Measurements from ENCODE around the gene DLX1.
"Not testable (repeated sequence)": the region's sequence is repeated elsewhere in the genome, so short reads cannot be mapped to it uniquely, and the experiment has no call there.

Gene DLX1

DNA sequence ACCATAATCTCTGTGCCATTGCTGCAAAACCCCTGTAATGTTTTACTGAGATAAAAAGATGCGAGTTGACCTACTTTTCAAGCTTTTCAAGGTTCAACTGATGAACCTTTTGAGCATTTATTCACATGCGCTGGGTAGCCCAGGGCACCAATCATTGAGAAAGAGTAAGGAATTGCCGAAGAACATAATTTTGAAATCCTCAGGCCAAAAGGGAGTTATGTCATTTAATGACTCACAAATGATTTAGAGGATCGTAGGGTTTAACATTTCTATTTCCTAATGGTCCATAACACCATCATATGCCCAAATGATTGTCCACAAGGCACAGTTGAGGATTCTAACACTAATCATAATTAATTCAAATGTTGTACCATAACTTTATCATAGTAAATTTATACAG, 20.2 kb upstream of the DLX1 start:
- DNase-seq, result no peak

- DNase-seq, result no peak
Measured at GRCh38 chr2:172066394-172066886, 18.9 kb upstream of the DLX1 start.

DNA sequence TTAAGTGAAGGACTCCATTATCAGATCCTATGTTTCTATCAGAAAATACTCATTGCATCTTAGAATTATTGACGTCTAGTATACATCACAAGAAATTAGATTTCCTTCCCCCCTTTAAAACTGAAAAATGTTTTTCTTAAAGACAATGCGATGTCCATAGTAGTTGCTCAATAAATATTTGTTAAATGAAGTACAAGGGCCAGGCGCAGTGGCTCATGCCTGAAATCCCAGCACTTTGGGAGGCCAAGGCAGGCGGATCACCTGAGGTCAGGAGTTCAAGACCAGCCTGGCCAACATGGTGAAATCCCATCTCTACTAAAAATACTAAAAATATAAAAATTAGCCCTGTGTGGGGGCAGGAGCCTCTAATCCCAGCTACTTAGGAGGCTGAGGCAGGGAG, 17.4 kb upstream of the DLX1 start:
- DNase-seq, result not testable (repeated sequence)

GRCh38 chr2:172070936-172071335, 14.4 kb upstream of the DLX1 start:
- DNase-seq, result no peak

- DNase-seq, result no peak
Measured at GRCh38 chr2:172072303-172072702, 13.0 kb upstream of the DLX1 start.

GRCh38 chr2:172072706-172073105, 12.6 kb upstream of the DLX1 start:
- no peak for DNase-seq

- no peak for DNase-seq
Measured at GRCh38 chr2:172073518-172073917, 11.8 kb upstream of the DLX1 start.

DNA sequence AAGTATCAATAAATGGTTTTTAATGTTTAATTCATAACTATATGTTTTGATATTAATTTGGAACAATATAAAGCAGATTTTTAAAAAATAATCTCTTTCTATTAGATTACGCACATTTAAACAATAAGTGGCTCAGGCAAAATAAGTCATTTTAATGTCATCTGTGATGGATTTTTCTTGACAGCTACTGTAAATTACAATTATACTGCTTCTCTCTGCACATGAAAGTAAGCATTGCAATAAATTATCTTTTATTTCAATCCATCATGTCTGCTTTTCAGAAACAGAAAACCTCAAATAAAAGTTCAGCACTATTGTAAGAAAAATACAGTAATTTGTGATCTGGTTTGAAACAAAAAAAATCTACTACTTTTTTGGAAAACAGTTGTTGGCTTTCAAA, 11.1 kb upstream of the DLX1 start:
- no peak for DNase-seq

DNA sequence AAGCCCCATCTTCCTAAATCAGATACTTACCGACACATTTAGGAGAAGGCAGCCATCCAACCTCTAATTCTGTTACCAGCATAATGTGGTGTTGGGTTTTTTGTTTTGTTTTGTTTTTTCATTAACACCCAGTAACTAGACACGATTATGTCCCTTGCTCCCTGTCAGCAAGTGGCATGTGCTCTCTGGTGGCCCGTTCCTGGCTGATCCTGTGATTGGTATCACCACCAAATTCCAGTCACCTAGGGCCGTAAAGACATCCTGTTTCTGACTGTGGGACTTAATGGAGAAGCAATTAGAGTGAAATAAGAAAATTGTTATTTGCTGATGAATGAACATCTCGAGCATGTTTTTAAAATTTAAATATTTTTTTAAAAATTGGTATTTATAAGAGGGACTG, 5.9 kb upstream of the DLX1 start:
- no peak for DNase-seq

DNA sequence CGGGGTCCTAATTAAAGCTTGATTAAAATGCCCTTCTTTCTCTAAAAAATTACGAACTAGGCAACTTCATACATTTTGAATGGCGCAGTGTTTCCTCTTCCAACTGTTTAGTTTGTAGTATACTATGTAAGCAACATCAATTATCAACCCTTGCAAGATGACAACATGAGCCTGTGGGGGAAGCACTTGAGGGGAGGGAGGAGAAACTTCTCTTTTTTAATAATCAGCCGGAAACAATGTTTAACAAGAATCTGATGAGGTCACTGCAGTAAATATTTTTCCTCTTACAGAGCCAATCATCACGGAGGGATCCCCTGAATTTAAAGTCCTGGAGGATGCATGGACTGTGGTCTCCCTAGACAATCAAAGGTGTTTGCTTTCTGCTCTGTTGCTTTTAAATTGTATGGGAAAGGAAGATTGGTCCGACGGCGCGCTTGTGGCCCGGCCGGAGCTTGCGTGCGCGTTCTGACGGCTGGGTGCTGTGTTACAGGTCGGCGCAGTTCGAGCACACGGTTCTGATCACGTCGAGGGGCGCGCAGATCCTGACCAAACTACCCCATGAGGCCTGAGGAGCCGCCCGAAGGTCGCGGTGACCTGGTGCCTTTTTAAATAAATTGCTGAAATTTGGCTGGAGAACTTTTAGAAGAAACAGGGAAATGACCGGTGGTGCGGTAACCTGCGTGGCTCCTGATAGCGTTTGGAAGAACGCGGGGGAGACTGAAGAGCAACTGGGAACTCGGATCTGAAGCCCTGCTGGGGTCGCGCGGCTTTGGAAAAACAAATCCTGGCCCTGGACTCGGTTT, 5.3 kb upstream of the DLX1 start:
- DNase-seq, result no peak

DNA sequence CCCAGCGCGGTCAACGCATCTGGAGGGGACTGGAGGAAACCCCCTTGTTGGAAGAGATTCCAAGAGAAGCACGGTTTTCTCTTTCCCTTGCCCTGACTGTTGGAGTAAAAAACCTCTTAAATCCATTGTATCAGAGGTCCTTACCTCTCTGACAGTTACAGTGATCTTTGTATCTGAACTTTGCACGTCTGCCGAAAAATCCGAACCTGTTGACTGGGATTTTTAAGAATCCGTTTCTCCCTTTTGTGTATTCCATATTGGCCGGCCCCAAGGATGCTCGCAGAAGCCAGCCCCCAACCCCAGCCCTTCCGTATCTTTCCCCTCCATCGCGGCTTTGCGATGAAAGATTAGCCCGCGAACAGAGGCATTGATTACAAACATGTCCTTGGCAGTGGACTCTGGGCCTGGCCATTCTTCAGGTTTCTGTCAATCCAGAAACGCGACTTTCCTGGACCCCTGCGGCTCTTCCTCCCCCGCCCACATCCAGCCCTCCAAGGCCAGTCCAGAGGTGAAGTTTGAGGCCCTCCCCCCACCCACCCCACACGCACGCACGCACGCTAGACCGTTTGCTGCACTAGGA, 4.6 kb upstream of the DLX1 start:
- DNase-seq, result no peak

GRCh38 chr2:172081221-172082022, 3.9 kb upstream of the DLX1 start:
- DNase-seq, result no peak

DNA sequence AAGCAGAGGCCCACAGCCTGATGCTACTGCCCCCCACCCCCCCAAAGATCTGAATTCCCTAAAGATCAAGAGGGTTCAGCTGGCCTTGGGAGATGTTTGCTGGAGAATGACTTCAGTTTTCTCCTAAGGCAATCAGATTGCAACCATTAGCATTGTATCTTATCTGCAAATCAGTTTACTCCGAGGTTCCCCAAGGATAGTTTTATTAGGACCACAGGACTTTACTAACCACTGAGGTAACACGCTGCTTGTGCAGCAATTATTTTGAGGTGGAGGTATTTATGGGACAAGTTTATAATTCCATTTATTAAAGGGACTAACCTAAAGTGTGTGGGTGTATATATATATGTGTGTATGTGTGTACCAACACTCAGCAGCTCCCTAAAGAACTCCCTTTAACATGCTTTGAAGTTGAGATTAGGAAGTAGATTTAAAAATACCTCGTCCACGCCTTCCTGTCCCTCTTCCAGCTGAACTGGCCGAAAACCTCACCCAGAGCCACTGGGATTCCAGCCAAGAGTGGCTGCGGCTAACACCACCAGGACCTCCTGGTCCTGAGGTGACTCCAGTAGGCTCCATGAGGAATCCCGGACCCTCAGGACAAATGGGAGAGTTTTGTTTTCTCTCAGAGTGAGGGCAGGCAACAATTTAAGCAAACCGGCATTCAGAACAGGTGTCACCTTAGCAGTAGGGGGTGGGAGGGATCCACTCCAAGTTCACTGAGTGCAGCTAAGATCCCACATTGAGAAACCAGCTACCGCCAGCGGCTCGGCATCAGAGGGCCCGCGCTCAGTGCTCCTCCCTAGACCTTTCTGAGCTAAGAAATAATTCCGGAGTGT, 3.0 kb upstream of the DLX1 start:
- DNase-seq, result no peak

GRCh38 chr2:172082944-172083627, 2.2 kb upstream of the DLX1 start:
- DNase-seq, result no peak

DNA sequence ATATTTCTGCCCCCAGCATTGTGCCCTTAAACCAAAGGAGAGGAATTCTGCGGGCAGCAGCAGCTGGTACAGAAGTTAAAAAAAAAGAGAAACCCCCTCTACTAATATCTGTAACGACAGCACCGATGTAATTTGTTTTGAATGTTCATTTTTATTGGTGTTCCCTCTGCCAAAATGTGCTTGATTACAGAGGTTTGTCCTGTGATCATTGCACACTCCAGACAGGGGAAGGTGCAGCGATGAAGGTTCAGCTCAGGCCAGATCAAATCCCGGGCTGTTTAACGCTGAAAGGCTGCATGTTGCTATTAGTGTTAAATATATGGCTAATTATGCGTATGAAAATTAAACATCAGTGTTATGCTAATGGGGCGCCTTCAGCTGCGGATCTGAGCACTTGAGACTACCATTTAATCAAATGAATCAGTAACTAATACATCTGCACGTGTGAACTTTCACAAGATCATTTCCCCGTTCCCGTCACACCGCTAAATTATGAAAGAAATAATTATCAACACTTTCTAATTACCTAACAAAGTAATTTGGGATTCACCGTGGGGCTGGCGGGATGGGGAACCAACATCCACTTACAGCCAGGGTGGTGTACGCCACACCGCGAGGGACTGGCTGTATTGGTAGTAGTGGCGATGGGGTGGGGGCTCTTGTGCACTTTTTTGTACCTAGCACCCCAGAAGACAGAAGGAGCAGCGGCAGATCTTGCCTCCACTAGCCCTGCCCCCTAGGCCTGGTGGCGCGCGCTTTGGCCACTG, 1.5 kb upstream of the DLX1 start:
- no peak for DNase-seq

- DNase-seq, result no peak
Measured at GRCh38 chr2:172084395-172084644, 987 bp upstream of the DLX1 start.

DNA sequence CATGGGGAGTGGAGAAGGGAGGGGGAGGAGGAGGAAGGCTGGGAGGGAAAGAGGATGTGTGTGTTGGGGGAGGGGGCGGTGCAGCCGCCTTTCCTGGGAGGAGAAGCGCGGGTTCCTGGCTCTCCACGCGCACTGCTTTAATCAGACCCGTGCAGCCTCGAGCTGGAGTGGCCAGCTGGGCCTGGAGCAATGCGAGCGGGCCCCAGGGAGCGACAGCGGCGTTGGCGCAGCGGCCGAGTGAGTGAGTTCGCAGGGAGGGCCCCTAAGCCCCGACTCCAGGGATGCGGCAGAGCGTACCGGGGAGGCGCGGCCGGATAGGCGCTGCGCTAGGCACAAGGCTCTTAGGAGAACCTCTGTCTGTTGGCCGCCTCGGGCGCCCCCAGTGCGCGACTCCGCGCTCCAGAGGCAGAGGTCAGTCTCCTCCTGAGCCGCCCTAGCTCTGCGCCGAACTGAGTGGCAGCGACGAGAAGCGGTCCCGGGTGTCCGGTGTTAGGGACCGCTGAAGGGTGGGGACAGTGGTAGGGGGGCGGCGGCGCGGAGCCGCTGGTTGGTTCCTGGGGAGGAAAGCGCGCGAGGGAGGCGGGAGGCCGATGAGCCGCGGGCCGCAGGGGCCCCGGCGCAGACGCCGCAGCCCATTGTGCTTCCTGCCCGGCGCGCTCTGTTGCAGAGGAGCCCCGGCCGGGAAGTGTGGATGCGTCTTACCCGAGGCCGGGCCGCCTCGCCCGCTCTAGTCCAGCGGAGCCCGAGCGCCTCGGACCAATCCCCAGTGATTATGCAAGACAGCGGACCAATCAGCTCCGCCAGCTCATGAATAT, 455 bp upstream of the DLX1 start:
- DNase-seq, result peak; percentile 25

- no peak for DNase-seq
Measured at GRCh38 chr2:172086241-172087206, 1.2 kb downstream of the DLX1 start.

GRCh38 chr2:172087207-172087779, 2.0 kb downstream of the DLX1 start:
- no peak for DNase-seq

Measured in NK-92 treated with Interleukin-12 subunit alpha and Interleukin-12 subunit beta, amount 100 ng/mL, for 24 hours (cell line).